Measurements from ENCODE around the gene FAM200C.

DNA sequence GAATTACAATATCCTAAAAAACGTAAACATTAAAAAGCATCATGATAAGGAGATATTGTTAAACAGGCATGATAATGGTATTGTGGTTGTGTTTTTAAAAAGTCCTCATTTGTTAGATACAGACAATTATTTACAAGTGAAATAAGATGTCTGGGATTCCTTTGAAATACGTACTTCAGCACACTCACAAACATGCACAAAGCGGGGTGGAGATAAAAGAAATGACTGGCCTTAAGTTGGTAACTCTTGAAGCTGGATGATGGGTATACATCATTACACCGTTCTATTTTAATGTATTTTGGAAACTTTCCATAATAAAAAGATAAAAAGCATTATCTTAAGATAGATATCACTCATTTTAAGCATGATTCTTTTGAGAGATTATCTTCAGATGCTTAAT, 1.0 kb downstream of the FAM200C start:
- no peak for TF ChIP-seq SUZ12 (IDR thresholded peaks at IDR 0.05; ENCODE audit: extremely low read depth, insufficient read depth, insufficient read length)
- TF ChIP-seq YY1 (IDR thresholded peaks at IDR 0.05; ENCODE audit: insufficient read depth, insufficient read length), result no peak

Data from NT2/D1 (cell line).